HEK293 (cell line): ENCODE data around the gene MTX1.

Experiments used
- HIC1 ChIP-seq: fragments of 450-650 bp; formaldehyde crosslinking; IDR thresholded peaks from 2 replicates; pipeline ENCODE4 v1.5.1; 2016; ENCODE audit warnings: missing biosample characterization, missing genetic modification characterization
- KLF9 ChIP-seq: fragments of 450-650 bp; formaldehyde crosslinking; IDR thresholded peaks from 2 replicates; pipeline ENCODE4 v1.5.1; 2016; ENCODE audit warnings: missing biosample characterization, missing genetic modification characterization, low read depth
- MEIS1 ChIP-seq: sonication (generic); formaldehyde crosslinking; IDR thresholded peaks from 2 replicates; pipeline ENCODE4 v1.8.1; 2022; ENCODE audit warnings: missing genetic modification reagents, mild to moderate bottlenecking, borderline replicate concordance
- MYNN ChIP-seq: fragments of 450-650 bp; formaldehyde crosslinking; IDR thresholded peaks from 2 replicates; pipeline ENCODE4 v1.5.1; 2016; ENCODE audit warnings: missing biosample characterization, missing genetic modification characterization, borderline replicate concordance
- REST ChIP-seq: fragments of 450-650 bp; formaldehyde crosslinking; IDR thresholded peaks from 2 replicates; pipeline ENCODE4 v1.5.1; 2016; ENCODE audit warnings: missing biosample characterization, missing genetic modification characterization
- ZBTB7A ChIP-seq: fragments of 450-650 bp; formaldehyde crosslinking; IDR thresholded peaks from 2 replicates; pipeline ENCODE4 v1.5.1; 2016; ENCODE audit warnings: low read depth, missing biosample characterization, missing genetic modification characterization
- ZNF624 ChIP-seq: fragments of 450-650 bp; formaldehyde crosslinking; IDR thresholded peaks from 2 replicates; pipeline ENCODE4 v1.5.1; 2017; ENCODE audit warnings: missing biosample characterization, missing genetic modification characterization
- ZNF791 ChIP-seq: fragments of 450-650 bp; formaldehyde crosslinking; IDR thresholded peaks from 2 replicates; pipeline ENCODE4 v1.5.1; 2016; ENCODE audit warnings: missing biosample characterization, missing genetic modification characterization
- ZNF837 ChIP-seq: fragments of 450-650 bp; formaldehyde crosslinking; IDR thresholded peaks from 2 replicates; pipeline ENCODE4 v1.5.1; 2016; ENCODE audit warnings: missing biosample characterization, missing genetic modification characterization
- TF ChIP-seq, protein P1 (sequence below): fragments of 450-650 bp; formaldehyde crosslinking; IDR thresholded peaks from 2 replicates; pipeline ENCODE4 v1.5.1; 2016; ENCODE audit warnings: missing biosample characterization, missing genetic modification characterization
- TF ChIP-seq, protein P2 (sequence below): fragments of 450-650 bp; formaldehyde crosslinking; conservative IDR thresholded peaks from 2 replicates; pipeline ENCODE4 v1.5.1; 2016; ENCODE audit warnings: low read depth, missing biosample characterization, missing genetic modification characterization

- TF ChIP-seq, protein P1, sequence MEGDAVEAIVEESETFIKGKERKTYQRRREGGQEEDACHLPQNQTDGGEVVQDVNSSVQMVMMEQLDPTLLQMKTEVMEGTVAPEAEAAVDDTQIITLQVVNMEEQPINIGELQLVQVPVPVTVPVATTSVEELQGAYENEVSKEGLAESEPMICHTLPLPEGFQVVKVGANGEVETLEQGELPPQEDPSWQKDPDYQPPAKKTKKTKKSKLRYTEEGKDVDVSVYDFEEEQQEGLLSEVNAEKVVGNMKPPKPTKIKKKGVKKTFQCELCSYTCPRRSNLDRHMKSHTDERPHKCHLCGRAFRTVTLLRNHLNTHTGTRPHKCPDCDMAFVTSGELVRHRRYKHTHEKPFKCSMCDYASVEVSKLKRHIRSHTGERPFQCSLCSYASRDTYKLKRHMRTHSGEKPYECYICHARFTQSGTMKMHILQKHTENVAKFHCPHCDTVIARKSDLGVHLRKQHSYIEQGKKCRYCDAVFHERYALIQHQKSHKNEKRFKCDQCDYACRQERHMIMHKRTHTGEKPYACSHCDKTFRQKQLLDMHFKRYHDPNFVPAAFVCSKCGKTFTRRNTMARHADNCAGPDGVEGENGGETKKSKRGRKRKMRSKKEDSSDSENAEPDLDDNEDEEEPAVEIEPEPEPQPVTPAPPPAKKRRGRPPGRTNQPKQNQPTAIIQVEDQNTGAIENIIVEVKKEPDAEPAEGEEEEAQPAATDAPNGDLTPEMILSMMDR (tag by site-specific recombination): no peak
- no peak for TF ChIP-seq ZNF624 (tag by site-specific recombination)
- no peak for TF ChIP-seq MYNN (tag by site-specific recombination)
- no peak for TF ChIP-seq KLF9 (tag by site-specific recombination)
- TF ChIP-seq, protein P2, sequence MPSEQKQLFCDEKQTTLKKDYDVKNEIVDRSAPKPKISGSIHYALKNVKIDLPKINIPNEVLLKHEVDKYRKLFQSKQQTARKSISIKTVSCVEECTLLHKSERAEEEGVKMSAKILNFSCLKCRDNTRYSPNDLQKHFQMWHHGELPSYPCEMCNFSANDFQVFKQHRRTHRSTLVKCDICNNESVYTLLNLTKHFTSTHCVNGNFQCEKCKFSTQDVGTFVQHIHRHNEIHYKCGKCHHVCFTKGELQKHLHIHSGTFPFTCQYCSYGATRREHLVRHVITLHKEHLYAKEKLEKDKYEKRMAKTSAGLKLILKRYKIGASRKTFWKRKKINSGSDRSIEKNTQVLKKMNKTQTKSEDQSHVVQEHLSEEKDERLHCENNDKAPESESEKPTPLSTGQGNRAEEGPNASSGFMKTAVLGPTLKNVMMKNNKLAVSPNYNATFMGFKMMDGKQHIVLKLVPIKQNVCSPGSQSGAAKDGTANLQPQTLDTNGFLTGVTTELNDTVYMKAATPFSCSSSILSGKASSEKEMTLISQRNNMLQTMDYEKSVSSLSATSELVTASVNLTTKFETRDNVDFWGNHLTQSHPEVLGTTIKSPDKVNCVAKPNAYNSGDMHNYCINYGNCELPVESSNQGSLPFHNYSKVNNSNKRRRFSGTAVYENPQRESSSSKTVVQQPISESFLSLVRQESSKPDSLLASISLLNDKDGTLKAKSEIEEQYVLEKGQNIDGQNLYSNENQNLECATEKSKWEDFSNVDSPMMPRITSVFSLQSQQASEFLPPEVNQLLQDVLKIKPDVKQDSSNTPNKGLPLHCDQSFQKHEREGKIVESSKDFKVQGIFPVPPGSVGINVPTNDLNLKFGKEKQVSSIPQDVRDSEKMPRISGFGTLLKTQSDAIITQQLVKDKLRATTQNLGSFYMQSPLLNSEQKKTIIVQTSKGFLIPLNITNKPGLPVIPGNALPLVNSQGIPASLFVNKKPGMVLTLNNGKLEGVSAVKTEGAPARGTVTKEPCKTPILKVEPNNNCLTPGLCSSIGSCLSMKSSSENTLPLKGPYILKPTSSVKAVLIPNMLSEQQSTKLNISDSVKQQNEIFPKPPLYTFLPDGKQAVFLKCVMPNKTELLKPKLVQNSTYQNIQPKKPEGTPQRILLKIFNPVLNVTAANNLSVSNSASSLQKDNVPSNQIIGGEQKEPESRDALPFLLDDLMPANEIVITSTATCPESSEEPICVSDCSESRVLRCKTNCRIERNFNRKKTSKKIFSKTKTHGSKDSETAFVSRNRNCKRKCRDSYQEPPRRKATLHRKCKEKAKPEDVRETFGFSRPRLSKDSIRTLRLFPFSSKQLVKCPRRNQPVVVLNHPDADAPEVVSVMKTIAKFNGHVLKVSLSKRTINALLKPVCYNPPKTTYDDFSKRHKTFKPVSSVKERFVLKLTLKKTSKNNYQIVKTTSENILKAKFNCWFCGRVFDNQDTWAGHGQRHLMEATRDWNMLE (tag by site-specific recombination): no peak
- TF ChIP-seq REST (tag by site-specific recombination): no peak
- TF ChIP-seq ZNF791 (tag by site-specific recombination): no peak
- no peak for TF ChIP-seq HIC1 (tag by site-specific recombination)
- TF ChIP-seq ZNF837 (tag by site-specific recombination): no peak
- TF ChIP-seq MEIS1 (CRISPR knock-in tag): no peak
- TF ChIP-seq ZBTB7A: no peak
Observed at GRCh38 chr1:155166051-155166470, 42.4 kb upstream of the MTX1 start.
